Neural cell (in vitro differentiated cells): Measurements from ENCODE around the gene IL1RAPL2. TPM values are rescaled to one million over a fixed set of nuclear protein-coding genes. Genes with fewer than 3 reads are reported as not detected.

Experiments used
- H2AFZ ChIP-seq: fragments of 200-600, 300-800 bp; sonication (generic), shearing (Covaris generic); 2 replicates; pipeline ENCODE4 v1.6.0; 2014; ENCODE audit warnings: low read depth, mild to moderate bottlenecking, antibody characterized with exemption, low read length, moderate library complexity
- H3F3A ChIP-seq: fragments of 200-600 bp; shearing (Covaris generic); 2 replicates; pipeline ENCODE4 v1.6.1; 2016; ENCODE audit warnings: mild to moderate bottlenecking, moderate library complexity, mixed read lengths, antibody characterized with exemption, low read length; ENCODE audit not compliant: insufficient read depth, poor library complexity, severe bottlenecking
- H3K27ac ChIP-seq: fragments of 200-600, 300-800 bp; sonication (generic), shearing (Covaris generic); 2 replicates; pipeline ENCODE4 v1.5.1; 2014; ENCODE audit warnings: mild to moderate bottlenecking, low read length, moderate library complexity
- H3K27me3 ChIP-seq: fragments of 300-800, 200-600 bp; sonication (generic), shearing (Covaris generic); 2 replicates; pipeline ENCODE4 v1.6.0; 2014; ENCODE audit warnings: mild to moderate bottlenecking, low read depth, low read length, moderate library complexity; ENCODE audit not compliant: insufficient read depth
- H3K36me3 ChIP-seq: fragments of 300-800, 200-600 bp; sonication (generic), shearing (Covaris generic); 2 replicates; pipeline ENCODE4 v1.5.1; 2014; ENCODE audit warnings: mild to moderate bottlenecking, antibody characterized with exemption, low read length, moderate library complexity; ENCODE audit not compliant: insufficient read depth
- H3K4me2 ChIP-seq: fragments of 300-800, 200-600 bp; sonication (generic), shearing (Covaris generic); 2 replicates; pipeline ENCODE4 v1.6.0; 2014; ENCODE audit warnings: mild to moderate bottlenecking, low read length
- H3K4me3 ChIP-seq: fragments of 300-800, 200-600 bp; sonication (generic), shearing (Covaris generic); 2 replicates; pipeline ENCODE4 v1.5.1; 2014; ENCODE audit warnings: mild to moderate bottlenecking, low read length, moderate library complexity
- H3K79me2 ChIP-seq: fragments of 200-600 bp; shearing (Covaris generic); replicated peaks from 2 replicates; pipeline ENCODE4 v1.6.0; 2014; ENCODE audit warnings: mild to moderate bottlenecking, low read length, moderate library complexity; ENCODE audit not compliant: insufficient read depth
- H3K9ac ChIP-seq: fragments of 300-800, 200-600 bp; sonication (generic), shearing (Covaris generic); 2 replicates; pipeline ENCODE4 v1.6.1; 2016; ENCODE audit warnings: mild to moderate bottlenecking, low read length, mixed read lengths
- H3K9me2 ChIP-seq: fragments of 200-600 bp; shearing (Covaris generic); 2 replicates; pipeline ENCODE4 v1.6.1; 2016; ENCODE audit warnings: mild to moderate bottlenecking, low read length, mixed read lengths; ENCODE audit not compliant: insufficient read depth
- H3K9me3 ChIP-seq: fragments of 200-600, 300-800 bp; sonication (generic), shearing (Covaris generic); 2 replicates; pipeline ENCODE4 v1.6.1; 2016; ENCODE audit warnings: mild to moderate bottlenecking, mixed run types, low read length, moderate library complexity, mixed read lengths
- H4K20me1 ChIP-seq: fragments of 200-600 bp; shearing (Covaris generic); 2 replicates; pipeline ENCODE4 v1.6.1; 2016; ENCODE audit warnings: mild to moderate bottlenecking, mixed run types; ENCODE audit not compliant: insufficient read depth
- CTCF ChIP-seq: fragments of 450-650 bp; IDR thresholded peaks from 2 replicates; pipeline ENCODE4 v1.5.1; 2014; ENCODE audit warnings: antibody characterized with exemption, mild to moderate bottlenecking, moderate library complexity; ENCODE audit not compliant: poor library complexity, severe bottlenecking
- EP300 ChIP-seq: fragments of 450-650 bp; conservative IDR thresholded peaks from 2 replicates; pipeline ENCODE4 v1.6.1; 2014; ENCODE audit warnings: antibody characterized with exemption, mild to moderate bottlenecking, moderate library complexity; ENCODE audit not compliant: poor library complexity, severe bottlenecking
- EZH2 ChIP-seq: fragments of 200-600, 300-800 bp; shearing (Covaris generic), sonication (generic); IDR thresholded peaks from 2 replicates; pipeline ENCODE4 v1.6.1; 2014; ENCODE audit warnings: antibody characterized with exemption, low read length, borderline replicate concordance, mild to moderate bottlenecking; ENCODE audit not compliant: insufficient read depth, poor library complexity, severe bottlenecking
- MXI1 ChIP-seq: fragments of 450-650 bp; conservative IDR thresholded peaks from 2 replicates; pipeline ENCODE4 v1.6.1; 2014; ENCODE audit warnings: antibody characterized with exemption, mild to moderate bottlenecking; ENCODE audit not compliant: poor library complexity, severe bottlenecking
- POLR2AphosphoS5 ChIP-seq: IDR thresholded peaks from 2 replicates; pipeline ENCODE4 v1.6.1; 2012
- RAD21 ChIP-seq: fragments of 450-650 bp; conservative IDR thresholded peaks from 2 replicates; pipeline ENCODE4 v1.6.1; 2014; ENCODE audit warnings: antibody characterized with exemption, mild to moderate bottlenecking, moderate library complexity
- REST ChIP-seq: IDR thresholded peaks from 2 replicates; pipeline ENCODE4 v1.6.1; 2012; ENCODE audit warnings: borderline replicate concordance
- SMC3 ChIP-seq: fragments of 450-650 bp; conservative IDR thresholded peaks from 2 replicates; pipeline ENCODE4 v1.6.1; 2014; ENCODE audit warnings: antibody characterized with exemption, mild to moderate bottlenecking, moderate library complexity; ENCODE audit not compliant: poor library complexity
- TAF1 ChIP-seq: IDR thresholded peaks from 2 replicates; pipeline ENCODE4 v1.6.1; 2012; ENCODE audit warnings: low read depth
- polyA plus RNA-seq: library from polyadenylated mRNA; depleted of rRNA; stranded (reverse); fragments of >200 nt; gene quantifications from 2 replicates; pipeline ENCODE4 v1.2.3, GENCODE V29; 2014

The IL1RAPL2 gene
- polyA plus RNA-seq, 1 donor from 2014 or later = not detected

GRCh38 chrX:105209406-105209805 lies 643.4 kb downstream of the IL1RAPL2 start:
- H3K27me3 ChIP-seq = no peaks in the 10 kb centered on the region
- no peak overlapping the region for H3K27ac ChIP-seq
- H3K36me3 ChIP-seq = no peaks in the 10 kb centered on the region
- H2AFZ ChIP-seq = no peak overlapping the region
- H3K79me2 ChIP-seq = no peaks in the 10 kb centered on the region
- no peaks in the 10 kb centered on the region for H4K20me1 ChIP-seq
- no peaks in the 10 kb centered on the region for H3K9me3 ChIP-seq
- no peak overlapping the region for H3K9ac ChIP-seq
- no peaks in the 10 kb centered on the region for H3K9me2 ChIP-seq
- H3F3A ChIP-seq = no peaks in the 10 kb centered on the region
- TF ChIP-seq MXI1 (no peak), RAD21 (no peak), POLR2AphosphoS5 (no peak), TAF1 (no peak), SMC3 (no peak), EP300 (no peak), REST (no peak), EZH2 (no peak), CTCF (no peak)
- no peak overlapping the region for H3K4me2 ChIP-seq
- H3K4me3 ChIP-seq = no peak overlapping the region

GRCh38 chrX:105210258-105210657 lies 644.3 kb downstream of the IL1RAPL2 start:
- Histone ChIP-seq H2AFZ (no peak overlapping the region), H4K20me1 (no peaks in the 10 kb centered on the region), H3K27ac (no peak overlapping the region), H3K9me2 (no peaks in the 10 kb centered on the region), H3K79me2 (no peaks in the 10 kb centered on the region), H3K4me2 (no peak overlapping the region), H3K4me3 (no peak overlapping the region), H3F3A (no peaks in the 10 kb centered on the region), H3K9me3 (no peaks in the 10 kb centered on the region), H3K9ac (no peak overlapping the region), H3K36me3 (no peaks in the 10 kb centered on the region), H3K27me3 (no peaks in the 10 kb centered on the region)
- no peak for TF ChIP-seq TAF1
- TF ChIP-seq EP300 = no peak
- no peak for TF ChIP-seq REST
- no peak for TF ChIP-seq SMC3
- no peak for TF ChIP-seq RAD21
- TF ChIP-seq CTCF = no peak
- no peak for TF ChIP-seq MXI1
